Cardiac fibroblast (primary cell): ENCODE results near the gene DMRT1.
A peak's percentile ranks its signal among the peaks of the same experiment; 100 is the strongest.

Experiments used
- DNase-seq, 2 donors: peaks; one replicate each; pipeline versions ENCODE4 v3.0.0 to v3.0.0-alpha.2; 2010; ENCODE audit warnings: low read depth in 2 of 2
- H3K4me3 ChIP-seq, 2 donors: replicated peaks in 1 of 2; 1 replicate in 1 of 2; 2 replicates in 1 of 2; pipeline ENCODE4 v1.5.1; 2011; ENCODE audit warnings: low read depth in 2 of 2, low read length in 2 of 2, mild to moderate bottlenecking in 2 of 2, moderate library complexity in 1 of 2
- TF ChIP-seq, protein P1 (sequence below): IDR thresholded peaks from one replicate; pipeline ENCODE4 v1.5.1; 2011; ENCODE audit warnings: low read depth, mild to moderate bottlenecking, low read length, inconsistent platforms

Gene DMRT1

DNA sequence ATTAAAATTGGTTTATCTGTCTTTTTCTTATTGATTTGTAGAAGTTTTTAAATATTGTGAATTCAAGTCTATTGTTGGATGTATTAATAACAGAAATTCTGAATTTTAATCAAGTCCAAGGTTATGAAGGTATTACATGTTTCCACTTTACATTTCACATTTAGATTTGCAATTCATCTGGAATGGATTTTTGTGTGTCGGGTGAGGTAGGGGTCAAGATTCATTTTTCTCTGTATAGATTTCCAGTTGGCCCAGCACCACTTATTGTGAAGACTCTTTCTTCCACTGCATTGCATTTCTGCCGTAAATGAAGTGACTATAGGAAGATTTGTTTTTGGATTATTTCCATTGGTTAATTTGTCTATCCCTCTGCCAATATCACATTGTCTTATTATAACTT lies 173.1 kb downstream of the DMRT1 start:
- H3K4me3 ChIP-seq: no peak overlapping the region
- TF ChIP-seq, protein P1, sequence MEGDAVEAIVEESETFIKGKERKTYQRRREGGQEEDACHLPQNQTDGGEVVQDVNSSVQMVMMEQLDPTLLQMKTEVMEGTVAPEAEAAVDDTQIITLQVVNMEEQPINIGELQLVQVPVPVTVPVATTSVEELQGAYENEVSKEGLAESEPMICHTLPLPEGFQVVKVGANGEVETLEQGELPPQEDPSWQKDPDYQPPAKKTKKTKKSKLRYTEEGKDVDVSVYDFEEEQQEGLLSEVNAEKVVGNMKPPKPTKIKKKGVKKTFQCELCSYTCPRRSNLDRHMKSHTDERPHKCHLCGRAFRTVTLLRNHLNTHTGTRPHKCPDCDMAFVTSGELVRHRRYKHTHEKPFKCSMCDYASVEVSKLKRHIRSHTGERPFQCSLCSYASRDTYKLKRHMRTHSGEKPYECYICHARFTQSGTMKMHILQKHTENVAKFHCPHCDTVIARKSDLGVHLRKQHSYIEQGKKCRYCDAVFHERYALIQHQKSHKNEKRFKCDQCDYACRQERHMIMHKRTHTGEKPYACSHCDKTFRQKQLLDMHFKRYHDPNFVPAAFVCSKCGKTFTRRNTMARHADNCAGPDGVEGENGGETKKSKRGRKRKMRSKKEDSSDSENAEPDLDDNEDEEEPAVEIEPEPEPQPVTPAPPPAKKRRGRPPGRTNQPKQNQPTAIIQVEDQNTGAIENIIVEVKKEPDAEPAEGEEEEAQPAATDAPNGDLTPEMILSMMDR: no peak
- no peak for DNase-seq

DNA sequence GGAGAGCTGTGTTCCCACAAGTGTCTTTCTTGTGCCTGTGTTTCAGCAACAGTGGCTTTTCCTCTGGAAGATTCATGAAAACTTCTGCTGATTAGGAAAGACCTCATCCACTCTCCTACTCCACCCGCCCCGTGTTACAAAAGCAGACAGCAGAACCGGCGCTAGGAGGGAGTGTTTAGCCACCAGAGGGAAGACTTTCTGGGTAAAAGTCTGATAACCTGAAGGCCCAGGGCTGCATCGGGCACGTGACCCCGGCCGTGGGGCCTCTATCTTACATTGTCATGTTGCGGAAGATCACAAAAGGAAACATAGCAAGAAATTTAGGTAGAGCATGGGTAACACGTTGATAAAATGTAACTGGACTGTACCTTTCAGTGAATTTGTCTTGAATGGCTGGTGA lies 176.6 kb downstream of the DMRT1 start:
- no peak overlapping the region for H3K4me3 ChIP-seq
- peak; percentile 2 to 9 for DNase-seq
- TF ChIP-seq, protein P1: peak; percentile 9
